Fibroblast of lung (primary cell): ENCODE data around the gene GPRIN2.
"Not testable (repeated sequence)": the region's sequence is repeated elsewhere in the genome, so short reads cannot be mapped to it uniquely, and the experiment has no call there.

Experiments used
- CTCF ChIP-seq, 2 donors: IDR thresholded peaks in 1 of 2; conservative IDR thresholded peaks in 1 of 2; 1 replicate in 1 of 2; 2 replicates in 1 of 2; pipeline ENCODE4 v1.5.1; 2011 to 2012; ENCODE audit warnings: low read length in 2 of 2, control low read depth in 1 of 2, inconsistent platforms in 1 of 2, low read depth in 1 of 2, mild to moderate bottlenecking in 1 of 2
- EZH2 ChIP-seq: IDR thresholded peaks from 2 replicates; pipeline ENCODE4 v1.5.1; 2012; ENCODE audit warnings: low read length, control low read depth, mild to moderate bottlenecking; ENCODE audit errors: missing control alignments

GRCh38 chr10:46588221-46588620, 31.8 kb upstream of the GPRIN2 start:
- not testable (repeated sequence) for TF ChIP-seq CTCF (conservative IDR thresholded peaks at IDR 0.05 in 1 of 2, IDR thresholded peaks at IDR 0.05 in 1 of 2; ENCODE audit: low read depth in 1 of 2, low read length in 2 of 2); EZH2
